Measurements from ENCODE around the gene BLOC1S1. TPM values are rescaled to one million over a fixed set of nuclear protein-coding genes. Genes with fewer than 3 reads are reported as not detected.

The BLOC1S1 gene
- total RNA-seq, 2 experiments from 2014 or later, result 34.8 to 36.9 TPM

- Mint-ChIP-seq H3K4me3 (peak within 1 kb of the TSS; percentile 88), H3K27ac (peak within 1 kb of the TSS; percentile 81), H3K36me3 (ENCODE audit: low read depth) (peaks cover 10% of the 10 kb centered on the region), H3K4me1 (ENCODE audit: low read depth) (peaks cover 48% of the 10 kb centered on the region), H3K27me3 (no peaks in the 10 kb centered on the region), H3K9me3 (no peaks in the 10 kb centered on the region)
- TF ChIP-seq CTCF (IDR thresholded peaks at IDR 0.05), result no peak
- no peaks in the 10 kb centered on the region for H3K27me3 ChIP-seq (ENCODE audit: control insufficient read depth in 1 of 2, insufficient read depth in 2 of 2, low read length in 2 of 2)
- DNase-seq, result peak in 11 of 14 experiments; percentile 33 to 78 (median 52)
- no peaks in the 10 kb centered on the region for H3K9me3 ChIP-seq (ENCODE audit: control insufficient read depth in 1 of 2, insufficient read depth in 1 of 2, low read length in 2 of 2)
- H3K4me3 ChIP-seq (ENCODE audit: low read length), result peak within 1 kb of the TSS; percentile 86
- ChIA-PET POLR2A (interaction anchor here (0.6 to 2.8 kb wide), 23 partner anchors 9 to 388 kb away, joined by 3 to 35 read pairs (median 5); partner anchors contain the start of genes BLOC1S1, DNAJC14, ORMDL2 and PA2G4), CTCF (interaction anchor here (0.9 to 2.8 kb wide), 5 partner anchors 9 to 68 kb away, joined by 3 to 24 read pairs (median 3); no protein-coding TSS in a partner anchor)
- peak within 1 kb of the TSS; percentile 57 to 80 for H3K27ac ChIP-seq (ENCODE audit: low read depth in 1 of 2, low read length in 2 of 2)
- peaks cover 7% of the 10 kb centered on the region for H3K36me3 ChIP-seq (ENCODE audit: insufficient read depth, low read length)
- peaks cover 43% of the 10 kb centered on the region for H3K4me1 ChIP-seq (ENCODE audit: insufficient read depth, low read length)
- peak; percentile 61 for ATAC-seq (ENCODE audit: poor library complexity)
- intact Hi-C loops (cut with DNase I, micrococcal nuclease), result no loop called here
Observed at GRCh38 chr12:55728939-55729818, 13.3 kb downstream of the BLOC1S1 start, which contains the start of gene CD63. Gene CD63 (minus strand): TSS chr12:55729009. CDS start chr12:55728341, 668 bp downstream.

GRCh38 chr12:55729819-55730818 is 14.3 kb downstream of the BLOC1S1 start:
- peaks cover 37% of the 10 kb centered on the region for H3K4me1 ChIP-seq (ENCODE audit: insufficient read depth, low read length)
- Mint-ChIP-seq H3K36me3 (ENCODE audit: low read depth) (peaks cover 4% of the 10 kb centered on the region), H3K27ac (peak overlapping the region; percentile 81), H3K4me1 (ENCODE audit: low read depth) (peaks cover 41% of the 10 kb centered on the region), H3K4me3 (peak overlapping the region; percentile 88), H3K9me3 (no peaks in the 10 kb centered on the region), H3K27me3 (no peaks in the 10 kb centered on the region)
- H3K9me3 ChIP-seq (ENCODE audit: control insufficient read depth in 1 of 2, insufficient read depth in 1 of 2, low read length in 2 of 2), result no peaks in the 10 kb centered on the region
- CTCF ChIA-PET, result interaction anchor here (0.6 to 2.8 kb wide), 6 partner anchors 8 to 67 kb away, joined by 3 to 24 read pairs (median 3); no protein-coding TSS in a partner anchor
- peaks cover 5% of the 10 kb centered on the region for H3K36me3 ChIP-seq (ENCODE audit: insufficient read depth, low read length)
- no peaks in the 10 kb centered on the region for H3K27me3 ChIP-seq (ENCODE audit: control insufficient read depth in 1 of 2, insufficient read depth in 2 of 2, low read length in 2 of 2)
- intact Hi-C loops (cut with DNase I, micrococcal nuclease), result loop anchor here in 1 of 2 experiments (10.0 kb wide), 2 partner anchors 75 to 375 kb away; partner anchors contain the start of gene PA2G4
- TF ChIP-seq CTCF (IDR thresholded peaks at IDR 0.05), result peak; percentile 11
- peak overlapping the region; percentile 86 for H3K4me3 ChIP-seq (ENCODE audit: low read length)
- peak in 4 of 14 experiments; percentile 47 to 64 (median 57) for DNase-seq
- ATAC-seq (ENCODE audit: poor library complexity), result peak; percentile 50
- POLR2A ChIA-PET, result interaction anchor here (0.6 to 2.8 kb wide), 24 partner anchors 8 to 388 kb away, joined by 3 to 35 read pairs (median 4); partner anchors contain the start of genes BLOC1S1, DNAJC14, ORMDL2 and PA2G4
- peak overlapping the region; percentile 57 to 80 for H3K27ac ChIP-seq (ENCODE audit: low read depth in 1 of 2, low read length in 2 of 2)

GRCh38 chr12:55732288-55732687 is 16.4 kb downstream of the BLOC1S1 start:
- no peak for TF ChIP-seq CTCF (IDR thresholded peaks at IDR 0.05)
- intact Hi-C loops (cut with DNase I, micrococcal nuclease), result loop anchor here in 1 of 2 experiments (10.0 kb wide), 2 partner anchors 77 to 373 kb away; partner anchors contain the start of gene PA2G4
- Mint-ChIP-seq H3K4me1 (ENCODE audit: low read depth) (peaks cover 37% of the 10 kb centered on the region), H3K4me3 (no peak overlapping the region), H3K36me3 (ENCODE audit: low read depth) (no peaks in the 10 kb centered on the region), H3K9me3 (no peaks in the 10 kb centered on the region), H3K27me3 (no peaks in the 10 kb centered on the region), H3K27ac (no peak overlapping the region)
- ATAC-seq (ENCODE audit: poor library complexity), result no peak
- Histone ChIP-seq H3K4me1 (ENCODE audit: insufficient read depth, low read length) (peaks cover 34% of the 10 kb centered on the region), H3K36me3 (ENCODE audit: insufficient read depth, low read length) (no peaks in the 10 kb centered on the region), H3K4me3 (ENCODE audit: low read length) (no peak overlapping the region), H3K27ac (ENCODE audit: low read depth in 1 of 2, low read length in 2 of 2) (no peak overlapping the region), H3K27me3 (ENCODE audit: control insufficient read depth in 1 of 2, insufficient read depth in 2 of 2, low read length in 2 of 2) (no peaks in the 10 kb centered on the region), H3K9me3 (ENCODE audit: control insufficient read depth in 1 of 2, insufficient read depth in 1 of 2, low read length in 2 of 2) (no peaks in the 10 kb centered on the region)
- no peak for DNase-seq
- POLR2A ChIA-PET, result no interaction called here
- CTCF ChIA-PET, result no interaction called here
